Lower lobe of right lung (tissue), 2 donors: ENCODE data around the gene GPRC5A. TPM values are rescaled to one million over a fixed set of nuclear protein-coding genes. Genes with fewer than 3 reads are reported as not detected.

Experiments
- ATAC-seq, 2 donors: fragments of 200-7000 bp; cut with Tn5 transposase; one replicate each; pipeline ENCODE4 v1.9.1; 2020 to 2022; ENCODE audit warnings: mild to moderate bottlenecking in 2 of 2, moderate library complexity in 2 of 2
- DNase-seq: peaks from one replicate; pipeline ENCODE4 v3.0.0-alpha.2; 2020
- H3K27ac ChIP-seq: fragments of 200-600 bp; one replicate; pipeline ENCODE4 v1.8.0; 2022
- H3K27me3 ChIP-seq: fragments of 200-600 bp; one replicate; pipeline ENCODE4 v1.8.0; 2022; ENCODE audit warnings: low read depth
- H3K36me3 ChIP-seq: fragments of 200-600 bp; one replicate; pipeline ENCODE4 v1.8.0; 2022; ENCODE audit warnings: mild to moderate bottlenecking
- H3K4me1 ChIP-seq: fragments of 200-600 bp; one replicate; pipeline ENCODE4 v1.8.0; 2022
- H3K4me3 ChIP-seq: fragments of 200-600 bp; one replicate; pipeline ENCODE4 v1.8.0; 2022; ENCODE audit warnings: mild to moderate bottlenecking
- H3K9me3 ChIP-seq: fragments of 200-600 bp; one replicate; pipeline ENCODE4 v1.8.0; 2022
- intact Hi-C: fragments of 100-400 bp; cut with DNase I; formaldehyde crosslinking; loops from one replicate; pipeline ENCODE4 v1.11.0; 2022
- total RNA-seq: library from RNA; stranded (reverse); fragmentation: NEBNext Ultra II Directional; extraction: Animal tissue kit (Norgen Biotek cat#: 25700); gene quantifications from one replicate; pipeline ENCODE4 v1.2.1, GENCODE V29; 2021
- TF ChIP-seq, protein P1 (sequence below): fragments of 200-600 bp; IDR thresholded peaks from one replicate; pipeline ENCODE4 v1.8.0; 2022; ENCODE audit warnings: antibody characterized with exemption, mild to moderate bottlenecking
- donor health status: DM: no; HTN: yes; CAD: no; lungs with severe emphysema.

The GPRC5A gene
- total RNA-seq, 1 donor from 2014 or later = 482 TPM

DNA sequence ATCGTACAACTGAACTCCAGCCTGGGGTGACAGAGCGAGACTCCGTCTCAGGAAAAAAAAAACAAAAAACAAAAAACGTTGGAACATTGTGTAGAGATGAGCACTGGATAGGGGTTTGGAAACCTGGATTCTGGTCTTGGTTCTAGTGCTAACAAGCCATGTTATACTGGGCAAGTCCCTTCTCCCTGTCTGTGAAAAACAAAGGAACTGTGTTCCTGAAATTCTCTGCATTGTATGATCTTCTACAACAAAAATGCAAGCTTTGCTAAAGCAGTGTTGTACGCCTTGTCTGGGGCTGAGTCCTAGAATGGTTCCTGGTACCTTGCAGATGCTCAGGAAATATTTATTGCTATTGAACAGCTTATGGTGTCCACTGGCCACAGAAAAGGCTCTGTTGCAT lies 47.2 kb downstream of the GPRC5A start:
- DNase-seq = no peak
- intact Hi-C loops = no loop called here

DNA sequence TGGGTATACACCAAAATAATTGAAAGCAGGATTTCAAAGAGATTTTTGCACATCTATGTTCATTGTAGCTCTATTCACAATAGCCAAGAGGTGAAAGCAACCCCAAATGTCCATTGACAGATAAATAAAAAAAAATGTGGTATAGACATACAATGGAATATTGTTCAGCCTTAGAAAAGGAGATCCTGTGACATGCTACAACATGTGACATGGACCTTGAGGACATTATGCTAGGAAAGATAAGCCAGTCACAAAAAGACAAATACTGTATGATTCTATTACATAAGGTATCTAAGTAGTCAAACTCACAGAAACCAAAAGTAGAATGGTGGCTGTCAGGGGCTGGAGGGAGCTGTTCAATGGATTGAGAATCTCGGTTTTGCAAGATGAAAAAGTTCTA lies 48.5 kb downstream of the GPRC5A start:
- intact Hi-C loops = no loop called here

More for the DNA sequence above, 47.2 kb downstream of the GPRC5A start:
- Histone ChIP-seq H3K4me1 (no peaks in the 10 kb centered on the region), H3K36me3 (no peaks in the 10 kb centered on the region), H3K4me3 (no peak overlapping the region), H3K27me3 (no peaks in the 10 kb centered on the region), H3K27ac (no peak overlapping the region), H3K9me3 (no peaks in the 10 kb centered on the region)
- TF ChIP-seq, protein P1, sequence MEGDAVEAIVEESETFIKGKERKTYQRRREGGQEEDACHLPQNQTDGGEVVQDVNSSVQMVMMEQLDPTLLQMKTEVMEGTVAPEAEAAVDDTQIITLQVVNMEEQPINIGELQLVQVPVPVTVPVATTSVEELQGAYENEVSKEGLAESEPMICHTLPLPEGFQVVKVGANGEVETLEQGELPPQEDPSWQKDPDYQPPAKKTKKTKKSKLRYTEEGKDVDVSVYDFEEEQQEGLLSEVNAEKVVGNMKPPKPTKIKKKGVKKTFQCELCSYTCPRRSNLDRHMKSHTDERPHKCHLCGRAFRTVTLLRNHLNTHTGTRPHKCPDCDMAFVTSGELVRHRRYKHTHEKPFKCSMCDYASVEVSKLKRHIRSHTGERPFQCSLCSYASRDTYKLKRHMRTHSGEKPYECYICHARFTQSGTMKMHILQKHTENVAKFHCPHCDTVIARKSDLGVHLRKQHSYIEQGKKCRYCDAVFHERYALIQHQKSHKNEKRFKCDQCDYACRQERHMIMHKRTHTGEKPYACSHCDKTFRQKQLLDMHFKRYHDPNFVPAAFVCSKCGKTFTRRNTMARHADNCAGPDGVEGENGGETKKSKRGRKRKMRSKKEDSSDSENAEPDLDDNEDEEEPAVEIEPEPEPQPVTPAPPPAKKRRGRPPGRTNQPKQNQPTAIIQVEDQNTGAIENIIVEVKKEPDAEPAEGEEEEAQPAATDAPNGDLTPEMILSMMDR = no peak
- ATAC-seq = no peak

GRCh38 chr12:12941450-12942350 lies 50.3 kb downstream of the GPRC5A start:
- no peak overlapping the region for H3K4me3 ChIP-seq
- TF ChIP-seq, protein P1 = no peak
- H3K27me3 ChIP-seq = no peaks in the 10 kb centered on the region
- intact Hi-C loops = no loop called here
- H3K27ac ChIP-seq = no peak overlapping the region
- ATAC-seq = peak in 1 of 2 donors; percentile 7
- no peaks in the 10 kb centered on the region for H3K4me1 ChIP-seq
- no peaks in the 10 kb centered on the region for H3K9me3 ChIP-seq
- no peak for DNase-seq
- no peaks in the 10 kb centered on the region for H3K36me3 ChIP-seq

More for the DNA sequence above, 48.5 kb downstream of the GPRC5A start:
- no peaks in the 10 kb centered on the region for H3K9me3 ChIP-seq
- TF ChIP-seq, protein P1 = no peak
- DNase-seq (no peak), ATAC-seq (no peak)
- H3K27me3 ChIP-seq = no peaks in the 10 kb centered on the region
- H3K27ac ChIP-seq = no peak overlapping the region
- no peaks in the 10 kb centered on the region for H3K36me3 ChIP-seq
- no peak overlapping the region for H3K4me3 ChIP-seq
- no peaks in the 10 kb centered on the region for H3K4me1 ChIP-seq

DNA sequence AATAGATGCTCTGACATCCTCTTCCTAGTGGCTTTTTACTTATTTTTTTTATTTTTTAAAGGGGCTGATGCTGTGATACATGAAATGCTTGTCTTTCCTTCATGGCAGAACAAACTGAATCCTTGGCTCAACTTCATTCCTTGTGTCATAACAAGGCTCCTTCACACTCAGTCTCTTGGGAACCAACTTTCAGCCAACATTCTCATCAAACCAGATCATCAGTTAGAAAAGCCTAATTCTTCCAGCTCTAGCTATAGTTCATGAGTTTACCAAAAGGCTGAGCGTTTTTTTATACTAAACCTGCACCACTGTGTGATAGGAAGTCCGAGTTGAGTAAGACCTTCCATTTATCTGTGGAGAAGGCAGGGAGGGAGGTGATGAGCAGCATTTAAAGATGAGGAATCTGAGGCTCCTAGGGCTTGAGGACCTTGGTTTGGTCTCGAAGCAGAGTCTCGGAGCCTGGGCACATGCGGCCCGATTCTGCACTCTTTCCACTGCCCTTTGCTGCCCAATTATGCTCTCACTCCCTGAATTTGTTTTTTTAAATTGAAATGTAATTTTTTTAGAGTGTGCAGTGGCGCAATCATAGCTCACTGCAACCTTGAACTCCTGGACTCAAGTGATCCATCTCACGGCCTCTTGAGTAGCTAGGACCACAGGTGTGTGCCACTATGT lies 52.4 kb downstream of the GPRC5A start:
- TF ChIP-seq, protein P1 = no peak
- Histone ChIP-seq H3K27ac (no peak overlapping the region), H3K9me3 (no peaks in the 10 kb centered on the region), H3K4me1 (no peaks in the 10 kb centered on the region), H3K36me3 (no peaks in the 10 kb centered on the region), H3K27me3 (no peaks in the 10 kb centered on the region), H3K4me3 (no peak overlapping the region)
- intact Hi-C loops = no loop called here
- no peak for ATAC-seq
- DNase-seq = no peak

- intact Hi-C loops = no loop called here
- ATAC-seq = no peak
Observed at GRCh38 chr12:12945591-12945990, 54.2 kb downstream of the GPRC5A start.

More at GRCh38 chr12:12945591-12945990, 54.2 kb downstream of the GPRC5A start:
- H3K4me1 ChIP-seq = no peaks in the 10 kb centered on the region
- H3K36me3 ChIP-seq = no peaks in the 10 kb centered on the region
- no peaks in the 10 kb centered on the region for H3K9me3 ChIP-seq
- TF ChIP-seq, protein P1 = no peak
- H3K27ac ChIP-seq = no peak overlapping the region
- no peaks in the 10 kb centered on the region for H3K27me3 ChIP-seq
- DNase-seq = no peak
- H3K4me3 ChIP-seq = no peak overlapping the region
